SHP77 (cell line): Measurements from ENCODE around the gene ANKRD28.
"Not testable (repeated sequence)": the region's sequence is repeated elsewhere in the genome, so short reads cannot be mapped to it uniquely, and the experiment has no call there.

Experiments
- DNase-seq, 2 experiments: peaks; one replicate each; lab custom pipeline; 2025; lab: John Stamatoyannopoulos, UW

The ANKRD28 gene

DNA sequence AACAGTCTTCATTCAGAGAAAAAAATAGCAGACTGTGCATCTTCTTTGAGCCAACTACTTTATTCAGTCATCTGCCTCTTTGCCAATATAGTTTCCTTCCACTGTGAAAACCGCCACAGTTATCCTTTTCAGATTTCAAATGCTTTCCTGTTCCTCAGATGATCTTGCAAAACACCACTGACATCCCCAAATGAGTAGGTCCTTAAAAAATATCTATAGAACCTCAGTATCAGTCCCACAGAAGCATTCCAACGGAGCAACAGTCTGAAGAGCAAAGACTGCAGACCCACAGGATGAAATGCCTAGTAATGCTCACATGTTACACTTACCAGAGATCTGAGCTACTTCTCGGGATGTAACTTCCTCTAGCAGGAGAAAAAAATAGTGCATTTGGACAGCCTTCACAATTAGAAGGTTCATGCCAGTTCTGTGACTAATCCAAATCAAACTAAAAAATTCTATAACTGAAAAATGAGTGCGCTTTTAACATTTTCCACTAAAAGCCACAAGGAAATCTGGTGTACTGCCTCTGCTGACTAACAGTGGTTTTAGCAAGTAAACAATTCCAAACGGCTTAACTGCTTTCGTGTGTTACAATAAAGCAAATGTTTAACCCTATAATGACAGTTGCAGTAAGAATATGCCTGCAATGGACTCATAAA, at the start of gene ANKRD28:
TSS of gene ANKRD28 (minus strand) at position 338 of the 662 bp plus-strand sequence. CDS start 1,458 bp downstream, outside the sequence.
- peak in 1 of 2 experiments; percentile 6 for DNase-seq

DNA sequence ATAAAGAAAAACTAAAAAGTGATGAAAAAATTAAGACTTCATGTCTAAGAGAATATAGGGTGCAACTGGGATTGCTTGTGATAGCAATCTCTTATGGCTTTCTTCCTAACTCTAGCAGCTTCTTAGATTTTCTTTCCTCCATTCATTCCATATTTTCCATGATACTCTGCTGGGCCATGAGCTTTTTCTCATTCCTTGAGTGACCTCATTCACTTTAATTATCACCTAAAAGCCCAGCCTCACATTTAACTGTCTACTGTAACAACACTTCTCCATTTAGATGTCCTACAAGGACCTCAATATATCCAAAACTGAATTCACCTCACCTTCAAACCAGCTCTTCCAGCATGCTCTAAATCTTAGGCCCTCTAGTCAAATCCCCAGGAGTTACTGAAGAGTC, 49.5 kb upstream of the ANKRD28 start:
- no peak for DNase-seq

DNA sequence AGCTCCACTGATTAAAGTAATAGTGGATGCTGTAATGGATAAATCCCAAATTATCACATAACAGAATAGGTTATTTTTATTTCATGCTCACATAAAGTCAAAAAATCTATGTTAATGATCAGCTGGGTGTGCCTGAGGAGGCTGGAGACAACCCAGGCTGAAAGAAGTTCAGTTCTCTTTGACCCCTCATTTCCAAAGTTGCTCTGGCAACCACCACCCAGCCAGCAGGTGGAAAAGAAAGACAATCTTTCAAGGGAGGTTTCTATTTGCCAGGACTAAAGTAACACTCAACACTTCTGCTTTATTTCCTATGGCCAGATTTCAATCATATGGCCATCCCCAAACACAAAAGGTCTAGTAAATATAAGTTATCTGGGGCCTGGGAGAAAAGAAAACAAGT, 48.8 kb upstream of the ANKRD28 start:
- DNase-seq = no peak

DNA sequence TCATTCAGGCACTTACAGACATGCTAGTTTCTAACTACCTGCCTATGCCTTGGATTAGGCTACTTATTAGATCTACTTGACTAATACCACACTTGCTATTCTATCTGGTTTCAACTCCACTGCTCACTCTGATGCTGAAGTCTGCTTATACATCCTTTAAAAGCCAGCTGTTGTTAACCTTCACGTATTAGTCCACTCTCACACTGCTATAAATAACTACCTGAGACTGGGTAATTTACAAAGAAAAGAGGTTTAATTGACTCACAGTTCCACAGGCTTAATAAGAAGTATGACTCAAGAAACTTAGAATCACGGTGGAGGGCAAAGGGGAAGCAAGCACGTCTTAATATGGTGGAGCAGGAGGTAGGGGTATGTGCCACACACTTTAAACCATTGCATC, 47.7 kb upstream of the ANKRD28 start:
- no peak for DNase-seq

DNA sequence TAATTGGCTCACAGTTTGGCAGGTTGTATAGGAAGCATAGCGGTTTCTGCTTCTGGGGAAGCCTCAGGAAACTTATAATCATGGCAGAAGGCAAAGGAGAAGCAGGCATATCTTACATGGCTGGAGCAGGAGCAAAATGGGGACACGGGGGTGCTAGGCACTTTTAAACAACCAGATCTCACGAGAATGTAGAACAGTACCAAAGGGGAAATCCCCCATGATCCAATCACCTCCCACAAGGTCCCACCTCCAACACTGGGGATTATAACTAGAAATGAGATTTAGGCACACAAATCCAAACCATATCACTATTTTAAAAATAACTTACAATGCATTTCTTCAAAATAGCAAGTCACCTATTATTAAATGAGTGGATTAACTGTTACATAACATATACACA, 47.1 kb upstream of the ANKRD28 start:
- DNase-seq = no peak

DNA sequence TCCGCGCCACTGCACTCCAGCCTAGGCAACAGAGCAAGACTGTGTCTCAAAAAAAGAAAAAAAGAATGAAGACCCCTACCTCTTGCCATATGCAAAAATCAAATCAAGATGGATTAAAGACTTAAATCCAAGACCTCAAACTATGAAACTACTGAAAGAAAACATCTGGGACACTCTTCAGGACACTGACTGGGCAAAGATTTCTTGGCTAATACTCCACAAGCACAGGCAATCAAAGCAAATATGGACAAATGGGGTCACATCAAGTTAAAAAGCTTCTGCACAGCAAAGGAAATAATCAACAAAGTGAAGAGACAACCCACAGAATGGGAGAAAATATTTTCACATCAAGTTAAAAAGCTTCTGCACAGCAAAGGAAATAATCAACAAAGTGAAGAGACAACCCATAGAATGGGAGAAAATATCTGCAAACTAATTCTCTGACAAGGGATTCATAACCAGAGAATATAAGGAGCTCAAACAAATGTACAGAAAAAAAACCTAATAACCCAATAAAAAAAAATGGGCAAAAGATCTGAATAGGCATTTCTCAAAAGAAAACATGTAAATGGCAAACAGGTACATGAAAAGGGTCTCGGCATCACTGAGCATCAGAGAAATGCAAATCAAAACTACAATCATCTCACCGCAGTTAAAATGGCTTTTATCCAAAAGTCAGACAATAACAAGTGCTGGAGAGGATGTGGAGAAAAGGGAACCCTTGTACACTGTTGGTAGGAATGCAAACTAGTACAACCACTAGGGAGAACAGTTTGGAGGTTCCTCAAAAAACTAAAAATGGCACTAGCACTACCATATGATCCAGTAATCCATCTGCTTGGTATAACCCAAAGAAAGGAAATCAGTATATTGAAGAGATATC, 43.6 kb upstream of the ANKRD28 start:
- not testable (repeated sequence) for DNase-seq

DNA sequence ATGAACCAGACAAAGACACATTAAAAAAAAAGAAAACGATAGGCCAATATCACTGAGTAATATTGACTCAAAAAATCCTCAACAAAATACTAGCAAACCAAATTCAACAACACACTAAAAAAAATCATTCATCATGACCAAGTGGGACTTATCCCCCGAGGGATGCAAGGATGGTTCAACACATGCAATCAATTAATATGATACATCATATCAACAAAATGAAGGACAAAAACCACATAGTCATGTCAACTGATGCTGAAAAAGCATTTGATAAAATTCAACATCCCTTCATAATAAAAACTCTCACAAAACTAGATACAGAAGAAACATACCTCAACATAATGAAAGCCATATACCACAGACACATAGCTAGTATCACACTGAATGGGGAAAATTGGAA, 41.8 kb upstream of the ANKRD28 start:
- DNase-seq = no peak

DNA sequence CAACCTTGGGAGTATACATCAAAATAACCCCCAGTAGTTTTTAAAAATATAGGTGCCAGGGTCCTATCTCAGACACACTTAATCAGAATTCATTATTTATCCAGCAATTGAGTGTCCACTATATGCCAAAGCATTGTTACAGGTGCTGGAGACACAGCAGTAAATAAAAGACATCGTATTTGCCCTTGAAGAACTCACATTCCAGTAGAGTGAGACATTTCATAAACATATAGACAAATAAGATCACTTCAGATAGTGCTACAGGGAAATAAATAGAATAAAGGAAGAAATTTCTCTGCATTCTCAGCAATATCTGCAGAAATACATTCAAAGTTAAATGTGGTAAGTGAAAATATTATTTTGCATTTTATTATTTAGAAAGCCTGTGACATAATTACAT, 34.1 kb upstream of the ANKRD28 start:
- no peak for DNase-seq

DNA sequence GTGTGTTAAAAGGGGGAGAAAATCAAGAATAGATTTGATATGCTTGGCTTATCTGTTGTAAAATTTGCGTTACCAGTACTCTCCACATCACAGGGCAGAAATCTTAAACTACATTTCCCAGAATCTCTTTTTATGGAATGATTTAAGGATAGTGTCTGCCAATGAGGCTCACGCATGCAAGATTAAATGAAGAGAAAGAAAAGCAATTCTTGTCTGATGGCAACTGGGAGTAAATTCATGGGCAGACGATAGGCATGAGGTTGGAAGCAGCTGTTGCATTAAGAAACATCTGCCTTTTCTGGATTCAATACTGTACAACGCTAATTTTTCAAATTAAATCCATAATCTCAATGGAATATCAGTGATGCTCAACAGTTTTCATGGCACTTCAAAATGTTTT, 27.2 kb upstream of the ANKRD28 start:
- DNase-seq = no peak

DNA sequence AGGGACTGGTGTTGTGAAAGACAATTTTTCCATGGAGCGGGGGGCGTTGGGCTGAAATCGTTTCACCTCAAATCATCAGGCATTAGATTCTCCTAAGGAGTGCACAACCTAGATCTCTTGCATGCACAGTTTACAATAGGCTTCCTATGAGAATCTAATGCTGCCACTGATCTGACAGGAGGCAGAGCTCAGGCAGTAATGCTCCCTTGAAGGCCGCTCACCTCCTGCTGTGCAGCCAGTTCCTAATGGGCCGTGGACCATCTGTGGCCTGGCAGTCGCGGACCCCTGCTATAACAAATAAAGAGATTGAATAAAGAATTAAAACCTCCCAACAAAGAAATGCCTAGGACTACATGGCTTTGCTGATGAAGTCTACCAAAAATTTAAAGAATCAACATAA, 25.3 kb upstream of the ANKRD28 start:
- DNase-seq = no peak

DNA sequence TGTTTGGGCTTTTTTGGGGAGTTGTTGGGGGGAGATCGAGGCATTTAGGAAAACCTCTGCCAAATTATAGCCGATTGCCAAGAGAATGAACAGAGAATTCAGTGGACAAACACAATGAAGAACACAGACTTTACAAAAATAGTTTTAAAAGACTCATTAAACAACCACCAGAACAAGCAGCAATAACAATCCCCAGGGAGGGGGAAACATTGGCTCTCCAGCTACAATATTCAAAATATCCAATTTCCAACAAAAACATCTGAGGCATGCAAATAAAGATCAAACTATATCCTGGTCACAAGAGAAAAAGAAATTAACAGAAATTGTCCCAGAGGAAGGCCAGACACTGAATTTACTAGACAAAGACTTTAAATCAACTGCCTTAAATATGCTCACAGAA, 24.5 kb upstream of the ANKRD28 start:
- no peak for DNase-seq

DNA sequence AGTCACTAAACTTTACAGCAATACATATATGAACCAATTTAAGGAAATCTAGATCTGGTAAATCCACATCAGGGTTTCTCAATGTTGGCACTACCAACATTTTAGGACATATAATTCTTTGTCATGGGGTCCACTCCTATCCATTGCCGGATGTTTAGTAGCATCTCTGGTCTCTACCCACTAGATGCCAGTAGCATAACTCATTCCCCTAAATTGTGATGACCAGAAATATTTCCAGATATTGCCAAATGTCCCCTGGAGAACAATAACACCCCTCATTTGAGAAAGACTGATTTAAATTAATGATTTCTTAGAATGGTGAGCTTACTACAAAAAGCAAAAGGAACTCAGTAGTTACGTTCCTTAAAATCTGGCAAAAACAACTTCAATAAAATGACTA, 23.1 kb upstream of the ANKRD28 start:
- DNase-seq = no peak

DNA sequence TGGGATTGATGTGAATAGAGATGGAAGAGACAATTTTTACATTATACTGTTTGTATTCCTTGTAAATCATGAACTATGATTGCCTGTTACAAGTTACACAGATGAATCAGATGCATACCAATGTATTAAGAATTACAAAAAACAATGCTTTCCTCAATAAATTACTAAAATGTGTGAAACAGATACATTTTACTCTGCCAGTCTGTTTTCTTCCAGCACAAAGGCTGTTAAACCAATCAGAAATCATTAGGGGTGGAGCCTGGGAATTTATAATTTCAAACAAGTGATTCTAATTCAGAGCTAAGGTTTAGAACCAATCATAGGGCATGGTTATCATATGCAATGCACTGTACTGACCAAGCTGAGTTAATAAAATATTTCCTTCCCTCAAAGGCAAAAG, 21.8 kb upstream of the ANKRD28 start:
- DNase-seq = no peak

DNA sequence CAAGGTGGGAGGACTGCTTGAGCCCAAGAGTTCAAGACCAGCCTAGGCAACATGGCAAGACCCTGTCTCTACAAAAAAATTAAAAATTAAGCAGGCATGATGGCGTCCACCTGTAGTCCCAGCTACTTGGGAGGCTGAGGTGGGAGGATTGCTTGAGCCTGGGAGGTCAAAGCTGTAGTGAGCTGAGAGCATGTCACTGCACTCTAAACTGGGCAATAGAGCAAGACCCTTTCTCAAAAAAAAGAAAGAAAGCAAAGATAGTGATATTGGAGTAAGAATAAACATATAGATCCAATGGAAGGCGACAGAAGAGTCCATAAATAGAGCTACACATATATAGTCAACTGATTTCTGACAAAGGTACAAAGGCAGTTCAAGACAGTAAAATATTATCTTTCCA, 21.3 kb upstream of the ANKRD28 start:
- DNase-seq = no peak

DNA sequence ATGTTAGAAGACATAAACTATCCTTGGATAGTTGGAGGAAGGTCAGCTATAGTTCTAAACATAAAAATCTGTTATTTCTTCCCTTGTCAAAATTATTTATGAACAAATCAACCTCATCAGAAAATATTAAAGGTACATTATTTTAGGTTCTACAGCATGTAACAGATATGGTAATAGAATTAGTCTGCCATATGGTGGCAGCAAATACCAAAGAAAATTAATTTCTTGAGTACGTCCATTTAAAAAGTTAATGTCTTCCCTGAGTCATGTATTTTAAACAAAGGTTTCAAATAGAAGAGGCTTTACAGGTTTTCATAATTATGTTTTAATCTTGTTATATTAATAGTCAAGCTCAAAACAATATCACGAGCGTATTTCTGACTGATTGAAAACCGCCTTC, 17.9 kb upstream of the ANKRD28 start:
- DNase-seq = peak; percentile 9 to 10

DNA sequence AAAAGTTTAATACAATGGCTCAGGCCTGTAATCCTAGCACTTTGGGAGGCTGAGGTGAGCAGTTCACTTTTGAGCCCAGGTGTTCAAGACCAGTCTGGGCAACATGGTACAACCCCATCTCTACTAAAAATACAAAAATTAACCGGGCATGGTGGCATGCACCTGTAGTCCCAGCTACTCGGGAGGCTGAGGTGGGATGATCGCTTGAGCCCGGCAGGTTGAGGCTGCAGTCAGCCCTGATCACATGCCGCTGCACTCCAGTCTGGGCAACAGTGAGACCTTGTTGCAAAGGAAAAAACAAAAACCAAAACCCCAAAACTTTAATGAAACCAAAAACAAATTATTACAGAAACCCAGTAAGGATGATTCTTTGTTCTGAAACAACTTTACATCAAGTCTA, 15.3 kb upstream of the ANKRD28 start:
- DNase-seq = not testable (repeated sequence)

DNA sequence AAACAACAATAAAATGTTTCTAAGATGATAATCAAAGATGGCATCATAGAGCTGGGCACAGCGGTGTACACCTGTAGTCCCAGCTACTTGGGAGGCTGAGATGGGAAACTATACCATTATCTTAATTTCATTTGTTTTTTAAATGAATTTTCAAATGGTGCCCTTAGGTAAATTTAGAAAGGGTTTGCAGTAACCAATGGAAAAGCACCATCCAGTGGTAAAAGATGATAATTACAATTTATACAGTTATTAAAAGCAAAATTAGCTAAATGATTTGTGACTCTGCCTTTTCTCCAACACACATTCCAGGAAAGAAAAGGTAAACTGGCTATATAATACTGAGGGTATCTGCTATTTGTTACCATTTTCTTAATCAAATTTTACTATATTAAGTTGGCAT, 14.4 kb upstream of the ANKRD28 start:
- no peak for DNase-seq

DNA sequence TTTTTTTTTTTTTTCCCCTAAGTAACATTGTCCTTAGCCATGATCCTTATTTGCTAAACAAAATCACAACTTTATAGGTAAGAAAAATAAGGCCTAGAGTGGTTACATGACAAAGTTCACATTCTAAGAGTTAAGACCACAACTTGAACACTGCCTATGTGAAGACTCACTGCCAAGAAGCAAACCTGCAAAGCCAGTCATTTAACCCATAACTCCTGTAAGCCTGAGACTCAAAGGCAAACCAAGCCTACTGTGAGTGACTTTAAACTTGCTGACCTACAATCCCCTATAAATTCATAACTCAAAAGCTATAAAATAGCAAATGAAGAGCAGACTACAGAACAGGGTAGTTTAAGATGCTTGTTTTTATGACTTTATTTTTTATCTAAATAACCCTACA, 12.9 kb upstream of the ANKRD28 start:
- DNase-seq = no peak

DNA sequence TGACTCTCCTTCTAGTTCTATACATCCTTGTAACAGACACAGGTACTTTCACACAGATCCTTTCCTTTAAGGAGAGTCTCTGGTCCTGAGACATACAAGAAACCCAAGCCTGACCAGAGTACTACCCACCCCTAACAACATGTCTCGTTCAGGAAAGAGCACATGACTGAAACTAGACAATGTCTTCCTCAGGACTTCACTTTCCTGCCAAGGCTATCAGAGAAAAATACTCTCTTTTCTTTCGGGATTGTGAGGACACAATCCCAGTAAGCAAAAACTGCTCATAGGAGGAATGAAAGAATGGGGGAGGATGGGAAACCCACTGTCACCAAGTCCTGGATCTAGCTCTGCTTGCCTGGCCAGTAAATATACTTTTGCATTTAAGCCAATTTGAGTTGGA, 11.5 kb upstream of the ANKRD28 start:
- no peak for DNase-seq

DNA sequence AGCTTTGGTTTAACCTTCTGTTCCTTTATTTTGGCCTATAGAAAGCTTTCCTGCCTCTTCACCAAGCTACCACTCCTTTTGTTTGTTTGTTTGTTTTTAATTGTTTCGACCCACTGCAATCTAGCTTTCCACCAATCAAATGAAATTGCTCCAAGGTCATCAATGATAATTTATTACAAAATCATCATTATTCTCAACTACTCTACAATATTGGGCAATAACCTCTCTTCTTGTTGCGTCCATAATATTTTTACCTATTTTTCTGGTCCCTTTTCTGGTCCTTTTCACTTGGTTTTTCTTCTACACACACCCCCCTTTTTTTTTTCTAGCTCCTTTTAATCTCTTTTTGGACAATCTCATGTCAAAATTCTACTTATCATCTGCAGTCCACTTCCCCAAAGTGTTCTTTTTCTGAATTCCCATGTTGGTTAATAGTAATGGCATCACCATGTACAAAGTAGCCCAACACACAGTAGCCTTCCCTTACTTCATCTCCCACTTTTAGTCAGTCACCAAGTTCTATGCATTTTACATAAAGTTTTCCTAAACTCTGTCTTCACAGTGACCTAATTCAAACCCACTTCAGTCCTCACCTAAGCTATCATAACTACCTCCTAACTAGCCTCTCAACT, 11.0 kb upstream of the ANKRD28 start:
- no peak for DNase-seq

DNA sequence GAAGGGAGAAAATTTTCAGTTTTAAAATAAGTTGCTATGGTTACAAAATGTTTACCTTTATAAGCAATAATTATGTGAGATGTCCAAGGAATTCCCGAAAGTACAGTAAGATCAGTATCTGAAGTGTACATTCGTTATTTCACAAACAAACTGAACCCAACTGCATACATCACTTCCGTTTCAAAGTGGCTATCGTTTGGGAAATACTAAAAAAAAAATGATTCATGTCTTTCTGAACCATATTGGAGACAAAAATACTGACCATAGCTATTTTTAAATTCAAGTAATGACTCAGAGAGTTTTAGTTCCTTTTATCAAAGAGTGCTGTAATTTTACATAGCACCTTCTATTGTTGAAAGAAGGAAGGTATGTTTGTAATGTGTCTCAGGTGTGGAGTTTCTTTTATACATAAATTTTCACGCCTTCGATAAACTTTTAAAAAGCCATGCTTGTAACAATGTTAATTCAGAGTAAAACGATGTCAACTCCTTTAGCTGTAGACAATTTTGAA, 8.0 kb upstream of the ANKRD28 start:
- DNase-seq = no peak

DNA sequence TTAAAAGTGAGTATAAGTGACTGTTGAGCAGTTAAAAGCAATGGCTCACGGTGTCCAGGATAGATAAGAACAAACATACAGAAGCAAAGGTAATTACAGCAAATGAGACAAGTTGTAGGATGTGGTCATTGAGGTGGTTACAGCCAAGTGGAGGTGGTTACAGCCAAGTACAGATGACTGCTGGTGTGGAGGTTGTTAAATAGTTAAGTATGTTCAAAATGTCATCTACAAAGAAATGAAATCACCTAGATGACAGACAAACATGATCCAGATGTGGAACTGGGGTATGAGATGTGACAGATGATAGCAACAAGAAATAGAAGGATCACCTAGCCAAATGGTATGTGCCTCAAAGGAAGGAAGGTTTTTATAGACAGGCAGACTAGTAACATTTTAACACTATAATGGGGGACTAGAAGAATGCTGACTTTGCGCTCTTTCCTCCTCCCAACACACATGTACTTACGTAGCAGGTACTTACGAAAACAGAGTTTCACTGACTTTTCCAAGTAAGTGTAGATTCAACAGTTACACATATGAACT, 6.8 kb upstream of the ANKRD28 start:
- DNase-seq = no peak

DNA sequence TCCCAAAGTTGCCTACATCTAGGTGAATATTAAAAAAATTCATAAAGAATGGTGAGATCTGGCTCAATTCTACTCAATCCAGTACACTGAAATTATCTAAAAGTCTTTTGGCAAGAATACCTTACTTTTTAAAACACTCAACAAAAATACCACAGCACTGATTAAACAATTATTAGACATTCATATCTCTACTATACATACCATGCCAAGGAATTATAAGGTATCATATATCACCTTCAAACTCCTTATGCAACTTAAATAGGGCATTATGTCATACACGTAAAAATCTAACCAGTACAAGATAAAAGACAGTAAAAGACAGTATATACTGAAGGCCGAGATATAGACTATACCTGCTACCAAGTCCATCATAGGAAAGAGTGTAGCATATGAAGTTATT, 6.1 kb upstream of the ANKRD28 start:
- no peak for DNase-seq
